ENCODE measurements around the gene ACAP2.

Gene ACAP2

DNA sequence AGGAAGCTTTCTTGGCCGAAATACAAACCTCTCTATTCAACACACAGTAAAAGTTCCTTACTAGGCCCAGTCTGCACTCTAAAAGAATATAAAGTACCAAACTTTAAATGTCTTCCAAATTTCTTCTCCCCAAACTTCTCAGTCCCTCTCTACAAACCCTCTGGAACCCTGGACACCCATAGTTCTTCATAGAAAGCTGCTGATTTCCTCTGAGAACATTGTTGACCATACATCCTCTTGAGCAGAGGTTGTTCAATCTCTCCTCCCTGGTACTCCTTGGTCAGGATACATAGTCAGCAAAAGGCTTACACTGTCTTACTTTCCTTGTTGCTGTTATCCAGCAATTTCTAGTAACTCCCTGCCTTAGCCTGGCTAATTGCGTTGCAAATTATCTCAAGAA is 3.1 kb upstream of the ACAP2 start:
- 89 to 93% methylated on average over 2 of the region's 2 CpGs for WGBS, 2 experiments (ENCODE audit: insufficient coverage in 2 of 2)
- Histone ChIP-seq H3K4me3 (ENCODE audit: extremely low read depth, insufficient read depth, low read length, poor library complexity, severe bottlenecking) (no peak overlapping the region), H3K9me3 (ENCODE audit: control insufficient read depth, low read length) (no peaks in the 10 kb centered on the region), H3K27ac (ENCODE audit: low read depth, low read length, severe bottlenecking) (no peak overlapping the region), H3K36me3 (ENCODE audit: control insufficient read depth, insufficient read depth, low read length) (no peaks in the 10 kb centered on the region), H3K4me1 (ENCODE audit: control insufficient read depth, insufficient read depth, low read length, poor library complexity, severe bottlenecking) (peaks cover 3% of the 10 kb centered on the region)

DNA sequence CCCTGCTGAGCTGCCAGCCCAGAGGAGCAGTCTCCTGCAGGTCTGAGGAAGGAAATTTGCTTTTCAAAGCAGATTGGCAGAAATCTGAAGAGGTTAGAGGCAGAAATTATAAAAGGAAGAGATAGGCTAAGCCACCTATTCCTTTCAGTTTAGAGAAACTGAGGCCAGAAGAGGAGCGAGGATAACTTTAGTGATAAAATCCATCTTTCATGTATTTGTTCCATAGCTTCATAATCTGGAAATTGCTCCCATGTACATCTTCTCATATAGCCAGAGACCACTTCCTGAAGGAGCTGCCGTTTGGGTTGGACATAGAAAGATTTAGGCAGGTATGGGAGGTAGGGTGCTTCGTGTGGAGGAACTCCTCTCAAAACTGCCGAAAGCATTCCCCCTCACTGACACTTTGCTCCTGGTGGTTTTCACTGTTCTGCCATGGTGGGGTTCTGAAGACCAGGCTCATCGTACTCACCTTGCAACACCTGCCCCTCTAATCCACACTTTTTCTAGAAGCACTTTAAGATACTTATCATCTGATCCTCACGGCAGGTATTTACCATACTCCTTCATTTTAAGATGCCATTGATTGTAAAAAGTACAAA is 670 bp upstream of the ACAP2 start:
- H3K27ac ChIP-seq (ENCODE audit: low read depth, low read length, severe bottlenecking) = no peak overlapping the region
- peaks cover 2% of the 10 kb centered on the region for H3K36me3 ChIP-seq (ENCODE audit: control insufficient read depth, insufficient read depth, low read length)
- H3K9me3 ChIP-seq (ENCODE audit: control insufficient read depth, low read length) = no peaks in the 10 kb centered on the region
- H3K4me1 ChIP-seq (ENCODE audit: control insufficient read depth, insufficient read depth, low read length, poor library complexity, severe bottlenecking) = peaks cover 3% of the 10 kb centered on the region
- 47 to 85% methylated on average over 2 to 3 of the region's 6 CpGs for WGBS, 2 experiments (ENCODE audit: insufficient coverage in 2 of 2)
- H3K4me3 ChIP-seq (ENCODE audit: extremely low read depth, insufficient read depth, low read length, poor library complexity, severe bottlenecking) = peak overlapping the region; percentile 9

DNA sequence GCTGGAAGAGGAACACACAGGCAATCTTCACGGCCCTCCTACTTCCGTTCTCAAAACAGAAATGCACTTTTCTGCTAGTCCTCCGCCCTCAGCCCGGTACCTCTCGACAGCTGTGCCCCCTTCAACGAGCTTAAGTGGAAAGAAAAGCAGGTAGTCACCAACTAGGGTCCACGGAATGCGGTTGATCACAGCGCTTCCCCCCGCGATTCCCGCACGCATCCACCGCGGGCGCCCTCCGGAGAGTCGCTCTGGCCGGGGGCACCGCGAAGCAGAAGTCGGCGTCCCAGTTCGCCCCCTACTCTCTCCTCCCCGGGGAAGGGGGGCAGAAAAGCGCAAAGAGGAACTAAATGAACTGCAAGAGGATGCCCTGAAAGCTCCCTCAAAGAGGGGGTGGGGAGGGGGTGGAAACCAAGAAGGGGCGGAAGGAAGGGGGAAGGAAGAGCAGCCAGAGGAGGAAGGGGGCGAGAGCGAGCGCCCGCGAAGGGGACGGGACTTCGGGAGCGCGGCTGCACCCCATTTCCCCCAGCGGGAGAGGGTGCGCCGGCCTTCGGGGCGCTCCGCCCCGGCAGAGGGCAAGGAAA is 738 bp downstream of the ACAP2 start:
- H3K9me3 ChIP-seq (ENCODE audit: control insufficient read depth, low read length) = no peaks in the 10 kb centered on the region
- peaks cover 3% of the 10 kb centered on the region for H3K4me1 ChIP-seq (ENCODE audit: control insufficient read depth, insufficient read depth, low read length, poor library complexity, severe bottlenecking)
- H3K27ac ChIP-seq (ENCODE audit: low read depth, low read length, severe bottlenecking) = peak overlapping the region; percentile 88
- peaks cover 2% of the 10 kb centered on the region for H3K36me3 ChIP-seq (ENCODE audit: control insufficient read depth, insufficient read depth, low read length)
- peak overlapping the region; percentile 93 for H3K4me3 ChIP-seq (ENCODE audit: extremely low read depth, insufficient read depth, low read length, poor library complexity, severe bottlenecking)
- WGBS, 2 experiments (ENCODE audit: insufficient coverage in 2 of 2) = 0% methylated on average over 31 to 32 of the region's 43 CpGs

DNA sequence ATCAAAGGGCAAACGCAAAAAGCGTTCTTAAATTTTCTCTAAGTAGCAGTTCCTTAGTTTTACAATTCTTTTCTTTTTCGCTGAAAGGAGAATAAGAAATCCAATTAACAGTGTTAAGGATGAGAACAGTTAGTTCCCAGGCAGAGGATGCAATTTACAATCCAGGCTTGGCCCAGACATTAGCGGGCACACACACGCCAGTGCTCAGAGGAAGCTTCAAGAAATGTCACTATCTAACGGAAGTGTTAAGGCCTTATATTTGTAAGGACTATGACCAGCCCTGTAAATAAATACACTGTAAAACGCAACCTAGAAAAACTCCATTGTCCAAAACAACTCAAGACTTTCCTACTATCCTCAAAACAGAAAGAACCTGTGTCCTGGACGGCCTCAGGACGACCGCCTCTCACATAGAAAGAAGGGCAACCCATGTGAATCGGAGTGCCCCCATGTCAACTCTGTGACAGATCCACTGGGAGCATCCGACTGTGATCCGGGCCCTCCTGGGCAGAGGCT is 1.3 kb downstream of the ACAP2 start:
- Histone ChIP-seq H3K9me3 (ENCODE audit: control insufficient read depth, low read length) (no peaks in the 10 kb centered on the region), H3K36me3 (ENCODE audit: control insufficient read depth, insufficient read depth, low read length) (peaks cover 2% of the 10 kb centered on the region), H3K4me3 (ENCODE audit: extremely low read depth, insufficient read depth, low read length, poor library complexity, severe bottlenecking) (peak overlapping the region; percentile 93), H3K4me1 (ENCODE audit: control insufficient read depth, insufficient read depth, low read length, poor library complexity, severe bottlenecking) (peaks cover 3% of the 10 kb centered on the region), H3K27ac (ENCODE audit: low read depth, low read length, severe bottlenecking) (peak overlapping the region; percentile 88)
- 11 to 13% methylated on average over 5 to 8 of the region's 13 CpGs for WGBS, 2 experiments (ENCODE audit: insufficient coverage in 2 of 2)

DNA sequence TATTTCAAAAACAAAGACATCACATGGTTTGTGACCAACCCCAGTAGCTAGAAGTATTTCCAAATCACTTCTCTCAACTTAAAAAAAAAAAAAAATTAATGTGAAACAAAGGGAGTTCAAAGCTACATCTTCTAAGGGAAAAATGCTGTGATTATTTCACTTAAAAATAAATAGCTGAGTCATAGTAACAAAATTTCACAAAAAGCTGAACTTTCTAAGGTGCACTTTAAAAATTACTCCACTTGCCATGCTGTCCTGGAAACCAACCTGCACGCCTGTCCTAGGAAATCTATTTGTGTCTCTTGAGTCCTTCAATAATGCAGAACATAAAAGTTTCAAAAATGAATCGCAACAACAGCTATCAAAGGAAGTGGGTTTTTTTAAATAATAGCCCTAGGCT is 1.8 kb downstream of the ACAP2 start:
- WGBS, 2 experiments (ENCODE audit: insufficient coverage in 2 of 2) = 83% methylated on average over 1 of the region's 2 CpGs; no CpG with 5 or more reads in 1 of the 2 experiments
- Histone ChIP-seq H3K27ac (ENCODE audit: low read depth, low read length, severe bottlenecking) (peak overlapping the region; percentile 88), H3K36me3 (ENCODE audit: control insufficient read depth, insufficient read depth, low read length) (peaks cover 2% of the 10 kb centered on the region), H3K4me1 (ENCODE audit: control insufficient read depth, insufficient read depth, low read length, poor library complexity, severe bottlenecking) (peaks cover 3% of the 10 kb centered on the region), H3K9me3 (ENCODE audit: control insufficient read depth, low read length) (no peaks in the 10 kb centered on the region), H3K4me3 (ENCODE audit: extremely low read depth, insufficient read depth, low read length, poor library complexity, severe bottlenecking) (peak overlapping the region; percentile 93)

DNA sequence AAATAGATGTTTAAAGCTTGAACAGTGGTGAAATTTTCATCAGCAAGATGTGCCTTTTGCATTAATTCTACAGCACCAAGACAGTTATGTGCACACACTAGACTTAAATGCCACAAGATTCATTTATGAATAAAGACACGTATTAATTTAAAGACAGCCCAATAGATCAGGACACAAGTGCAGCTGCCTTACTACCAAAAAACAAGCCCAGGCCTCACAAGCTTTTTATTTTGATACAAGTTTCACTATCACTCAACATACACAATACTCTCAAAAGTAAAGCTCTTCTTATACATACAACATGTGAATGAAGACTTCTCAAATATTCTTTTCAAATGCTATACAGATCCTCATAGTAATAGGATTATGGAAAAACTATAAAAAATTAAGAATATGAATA is 2.4 kb downstream of the ACAP2 start:
- WGBS, 2 experiments (ENCODE audit: insufficient coverage in 2 of 2) = 100% methylated on average over 1 of the region's 1 CpG
- H3K27ac ChIP-seq (ENCODE audit: low read depth, low read length, severe bottlenecking) = no peak overlapping the region
- H3K9me3 ChIP-seq (ENCODE audit: control insufficient read depth, low read length) = no peaks in the 10 kb centered on the region
- peaks cover 2% of the 10 kb centered on the region for H3K36me3 ChIP-seq (ENCODE audit: control insufficient read depth, insufficient read depth, low read length)
- H3K4me3 ChIP-seq (ENCODE audit: extremely low read depth, insufficient read depth, low read length, poor library complexity, severe bottlenecking) = no peak overlapping the region
- peaks cover 3% of the 10 kb centered on the region for H3K4me1 ChIP-seq (ENCODE audit: control insufficient read depth, insufficient read depth, low read length, poor library complexity, severe bottlenecking)

DNA sequence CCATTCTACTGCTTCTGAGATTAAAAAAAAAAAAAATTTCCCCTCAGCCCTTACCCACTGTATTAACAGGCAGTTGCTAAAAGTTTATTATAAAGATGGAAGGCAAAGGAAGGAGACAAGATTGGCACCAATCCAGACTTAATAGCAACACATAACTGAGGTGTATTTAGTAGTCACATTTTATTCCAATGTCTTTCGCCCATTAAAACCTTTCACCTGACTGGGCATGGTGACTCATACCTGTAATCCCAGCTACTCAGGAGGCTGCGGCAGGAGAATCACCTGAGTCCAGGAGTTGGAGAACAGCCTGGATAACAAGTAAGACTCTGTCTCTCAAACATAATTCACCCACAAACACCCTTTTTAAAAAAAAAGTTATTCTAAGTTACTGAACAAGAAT is 4.4 kb downstream of the ACAP2 start:
- Histone ChIP-seq H3K36me3 (ENCODE audit: control insufficient read depth, insufficient read depth, low read length) (peaks cover 2% of the 10 kb centered on the region), H3K4me1 (ENCODE audit: control insufficient read depth, insufficient read depth, low read length, poor library complexity, severe bottlenecking) (peaks cover 3% of the 10 kb centered on the region), H3K27ac (ENCODE audit: low read depth, low read length, severe bottlenecking) (no peak overlapping the region), H3K4me3 (ENCODE audit: extremely low read depth, insufficient read depth, low read length, poor library complexity, severe bottlenecking) (no peak overlapping the region), H3K9me3 (ENCODE audit: control insufficient read depth, low read length) (no peaks in the 10 kb centered on the region)
- WGBS, 2 experiments (ENCODE audit: insufficient coverage in 2 of 2) = 100% methylated on average over 1 to 2 of the region's 2 CpGs

DNA sequence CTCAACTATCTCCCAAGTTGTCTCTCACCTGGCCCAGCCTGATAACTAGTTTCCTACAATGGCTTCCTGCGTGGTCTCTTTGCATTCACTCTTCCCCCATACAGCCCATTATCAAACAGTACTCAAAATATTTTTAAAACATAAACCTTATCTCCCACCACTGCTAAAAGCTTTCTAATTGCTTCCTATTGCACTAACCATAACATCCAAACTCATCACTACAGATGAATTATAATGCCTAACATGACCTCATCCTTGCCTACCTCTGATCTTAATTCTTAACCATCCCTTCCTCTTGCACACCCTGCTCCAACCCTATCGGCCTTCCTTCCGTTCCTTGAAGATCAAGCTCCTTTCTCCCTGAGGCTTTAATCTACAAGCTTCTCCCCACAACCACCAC is 17.0 kb downstream of the ACAP2 start:
- H3K27ac ChIP-seq (ENCODE audit: low read depth, low read length, severe bottlenecking) = no peak overlapping the region
- H3K4me3 ChIP-seq (ENCODE audit: extremely low read depth, insufficient read depth, low read length, poor library complexity, severe bottlenecking) = no peak overlapping the region
- peaks cover 4% of the 10 kb centered on the region for H3K36me3 ChIP-seq (ENCODE audit: control insufficient read depth, insufficient read depth, low read length)
- H3K4me1 ChIP-seq (ENCODE audit: control insufficient read depth, insufficient read depth, low read length, poor library complexity, severe bottlenecking) = no peaks in the 10 kb centered on the region
- WGBS, 2 experiments (ENCODE audit: insufficient coverage in 2 of 2) = 87 to 95% methylated on average over 3 of the region's 3 CpGs
- H3K9me3 ChIP-seq (ENCODE audit: control insufficient read depth, low read length) = peaks cover 3% of the 10 kb centered on the region

DNA sequence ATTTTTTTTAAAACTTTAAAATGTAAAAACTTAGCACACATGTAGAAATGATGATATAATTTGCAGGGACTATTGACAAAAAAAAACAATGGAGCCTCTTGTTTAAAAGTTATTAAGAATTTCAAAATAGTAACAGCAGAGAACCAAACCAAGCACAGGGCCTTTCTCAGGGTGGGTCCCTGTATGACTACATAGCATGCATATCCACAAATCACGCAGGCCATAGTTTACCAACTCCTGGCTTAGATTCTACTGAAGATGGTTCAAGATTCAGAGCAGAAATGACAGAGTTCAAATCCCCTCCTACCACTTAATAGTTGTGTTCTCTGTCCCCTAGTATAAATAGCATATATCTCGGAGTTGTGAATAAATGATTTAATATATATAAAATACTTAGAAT is 19.0 kb downstream of the ACAP2 start:
- peaks cover 3% of the 10 kb centered on the region for H3K9me3 ChIP-seq (ENCODE audit: control insufficient read depth, low read length)
- peaks cover 5% of the 10 kb centered on the region for H3K36me3 ChIP-seq (ENCODE audit: control insufficient read depth, insufficient read depth, low read length)
- 100% methylated on average over 1 of the region's 2 CpGs; no CpG with 5 or more reads in 1 of the 2 experiments for WGBS, 2 experiments (ENCODE audit: insufficient coverage in 2 of 2)
- no peak overlapping the region for H3K4me3 ChIP-seq (ENCODE audit: extremely low read depth, insufficient read depth, low read length, poor library complexity, severe bottlenecking)
- H3K4me1 ChIP-seq (ENCODE audit: control insufficient read depth, insufficient read depth, low read length, poor library complexity, severe bottlenecking) = no peaks in the 10 kb centered on the region
- no peak overlapping the region for H3K27ac ChIP-seq (ENCODE audit: low read depth, low read length, severe bottlenecking)

DNA sequence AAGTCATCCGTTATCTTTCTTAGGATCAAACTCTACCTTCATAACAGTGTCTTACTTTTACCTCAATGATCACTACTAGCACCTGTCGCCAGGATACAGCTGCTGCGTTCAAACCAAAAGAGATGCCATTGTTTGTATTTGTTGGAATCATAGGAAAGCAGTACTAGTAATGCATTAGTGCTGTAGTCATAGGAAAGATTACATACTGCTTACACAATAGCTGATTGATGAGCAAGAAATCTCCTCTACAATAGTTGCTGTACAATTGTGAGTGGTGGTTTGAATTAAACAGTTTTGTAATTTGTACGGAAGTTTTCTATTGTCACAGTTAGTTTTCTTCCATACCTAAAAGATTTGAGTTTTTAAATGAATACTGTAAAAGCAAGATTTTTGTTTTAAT is 21.4 kb downstream of the ACAP2 start:
- H3K4me1 ChIP-seq (ENCODE audit: control insufficient read depth, insufficient read depth, low read length, poor library complexity, severe bottlenecking) = no peaks in the 10 kb centered on the region
- no peak overlapping the region for H3K27ac ChIP-seq (ENCODE audit: low read depth, low read length, severe bottlenecking)
- 83 to 100% methylated on average over 1 to 2 of the region's 4 CpGs for WGBS, 2 experiments (ENCODE audit: insufficient coverage in 2 of 2)
- H3K9me3 ChIP-seq (ENCODE audit: control insufficient read depth, low read length) = no peaks in the 10 kb centered on the region
- peaks cover 5% of the 10 kb centered on the region for H3K36me3 ChIP-seq (ENCODE audit: control insufficient read depth, insufficient read depth, low read length)
- H3K4me3 ChIP-seq (ENCODE audit: extremely low read depth, insufficient read depth, low read length, poor library complexity, severe bottlenecking) = no peak overlapping the region

DNA sequence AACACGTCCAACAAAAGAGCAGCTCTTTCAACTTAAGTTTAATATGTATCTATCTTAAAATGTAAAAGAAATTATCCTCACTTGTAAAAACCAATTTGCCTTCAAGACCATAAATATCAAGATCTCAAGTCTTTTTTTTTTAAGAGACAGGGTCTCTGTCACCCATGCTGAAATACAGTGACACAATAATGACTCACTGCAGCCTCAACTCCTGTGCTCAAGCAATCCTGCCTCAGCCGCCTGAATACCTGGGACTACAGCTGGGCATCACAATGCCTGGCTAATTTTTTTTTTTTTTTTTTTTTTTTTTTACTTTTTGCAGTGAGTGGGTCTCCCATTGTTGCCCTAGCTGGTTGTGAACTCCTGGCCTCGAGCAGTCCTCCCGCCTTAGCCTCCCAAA is 26.0 kb downstream of the ACAP2 start:
- WGBS, 2 experiments (ENCODE audit: insufficient coverage in 2 of 2) = 88 to 100% methylated on average over 2 of the region's 4 CpGs
- Histone ChIP-seq H3K4me1 (ENCODE audit: control insufficient read depth, insufficient read depth, low read length, poor library complexity, severe bottlenecking) (no peaks in the 10 kb centered on the region), H3K4me3 (ENCODE audit: extremely low read depth, insufficient read depth, low read length, poor library complexity, severe bottlenecking) (no peak overlapping the region), H3K36me3 (ENCODE audit: control insufficient read depth, insufficient read depth, low read length) (peaks cover 7% of the 10 kb centered on the region), H3K27ac (ENCODE audit: low read depth, low read length, severe bottlenecking) (no peak overlapping the region), H3K9me3 (ENCODE audit: control insufficient read depth, low read length) (no peaks in the 10 kb centered on the region)
